ENCODE data around the gene COL23A1.
"Not testable (repeated sequence)": the region's sequence is repeated elsewhere in the genome, so short reads cannot be mapped to it uniquely, and the experiment has no call there.

COL23A1 gene

GRCh38 chr5:178331491-178331996 is 258.6 kb downstream of the COL23A1 start:
- no peak for DNase-seq

GRCh38 chr5:178330791-178331404 is 259.3 kb downstream of the COL23A1 start:
- DNase-seq: no peak

- no peak for DNase-seq
These were observed 261.1 kb downstream of the COL23A1 start for GRCh38 chr5:178328826-178329730.

- no peak for DNase-seq
These were observed 262.1 kb downstream of the COL23A1 start for GRCh38 chr5:178327931-178328711.

GRCh38 chr5:178327446-178327845 is 262.7 kb downstream of the COL23A1 start:
- no peak for DNase-seq

GRCh38 chr5:178326374-178326715 is 263.8 kb downstream of the COL23A1 start:
- DNase-seq: no peak

GRCh38 chr5:178325679-178326373 is 264.4 kb downstream of the COL23A1 start:
- no peak for DNase-seq

- DNase-seq: no peak
These were observed 264.9 kb downstream of the COL23A1 start for GRCh38 chr5:178325311-178325678.

- DNase-seq: no peak
These were observed 265.5 kb downstream of the COL23A1 start for GRCh38 chr5:178324481-178325310.

- no peak for DNase-seq
These were observed 266.2 kb downstream of the COL23A1 start for GRCh38 chr5:178323961-178324360.

- DNase-seq: no peak
These were observed 266.7 kb downstream of the COL23A1 start for GRCh38 chr5:178323541-178323865.

GRCh38 chr5:178322736-178323540 is 267.3 kb downstream of the COL23A1 start:
- DNase-seq: no peak

- DNase-seq: no peak
These were observed 269.8 kb downstream of the COL23A1 start for GRCh38 chr5:178320281-178320855.

- DNase-seq: no peak
These were observed 270.6 kb downstream of the COL23A1 start for GRCh38 chr5:178319541-178320041.

- no peak for DNase-seq
These were observed 271.3 kb downstream of the COL23A1 start for GRCh38 chr5:178318893-178319292.

- no peak for DNase-seq
These were observed 271.8 kb downstream of the COL23A1 start for GRCh38 chr5:178318382-178318781.

- DNase-seq: not testable (repeated sequence)
These were observed 272.5 kb downstream of the COL23A1 start for GRCh38 chr5:178317727-178318126.

GRCh38 chr5:178314961-178315820 is 275.0 kb downstream of the COL23A1 start:
- DNase-seq: no peak

GRCh38 chr5:178314061-178314660 is 276.0 kb downstream of the COL23A1 start:
- no peak for DNase-seq
